ENCODE results near the gene ARID4B.

GRCh38 chr1:235278233-235278914, 49.6 kb downstream of the ARID4B start:
- TF ChIP-seq, protein P1, sequence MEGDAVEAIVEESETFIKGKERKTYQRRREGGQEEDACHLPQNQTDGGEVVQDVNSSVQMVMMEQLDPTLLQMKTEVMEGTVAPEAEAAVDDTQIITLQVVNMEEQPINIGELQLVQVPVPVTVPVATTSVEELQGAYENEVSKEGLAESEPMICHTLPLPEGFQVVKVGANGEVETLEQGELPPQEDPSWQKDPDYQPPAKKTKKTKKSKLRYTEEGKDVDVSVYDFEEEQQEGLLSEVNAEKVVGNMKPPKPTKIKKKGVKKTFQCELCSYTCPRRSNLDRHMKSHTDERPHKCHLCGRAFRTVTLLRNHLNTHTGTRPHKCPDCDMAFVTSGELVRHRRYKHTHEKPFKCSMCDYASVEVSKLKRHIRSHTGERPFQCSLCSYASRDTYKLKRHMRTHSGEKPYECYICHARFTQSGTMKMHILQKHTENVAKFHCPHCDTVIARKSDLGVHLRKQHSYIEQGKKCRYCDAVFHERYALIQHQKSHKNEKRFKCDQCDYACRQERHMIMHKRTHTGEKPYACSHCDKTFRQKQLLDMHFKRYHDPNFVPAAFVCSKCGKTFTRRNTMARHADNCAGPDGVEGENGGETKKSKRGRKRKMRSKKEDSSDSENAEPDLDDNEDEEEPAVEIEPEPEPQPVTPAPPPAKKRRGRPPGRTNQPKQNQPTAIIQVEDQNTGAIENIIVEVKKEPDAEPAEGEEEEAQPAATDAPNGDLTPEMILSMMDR (conservative IDR thresholded peaks at IDR 0.05; ENCODE audit: low read depth, low read length) = no peak
- TF ChIP-seq EZH2 (IDR thresholded peaks at IDR 0.05; ENCODE audit: low read length, unreplicated experiment) (no peak), EZH2phosphoT487 (IDR thresholded peaks at IDR 0.05; ENCODE audit: borderline replicate concordance, low read length) (no peak)
